H9 (cell line): Measurements from ENCODE around the gene LRRC17. TPM values are rescaled to one million over a fixed set of nuclear protein-coding genes. Genes with fewer than 3 reads are reported as not detected.

Source experiments
- DNase-seq: peaks from one replicate; pipeline ENCODE4 v3.0.0-alpha.2; 2017
- H2AFZ ChIP-seq: one replicate; pipeline ENCODE4 v1.6.1; 2013; ENCODE audit warnings: mild to moderate bottlenecking, low read length, control low read depth, moderate library complexity
- H2AK5ac ChIP-seq: 2 replicates; pipeline ENCODE4 v1.6.1; 2013; ENCODE audit warnings: low read length, control low read depth, mixed read lengths; ENCODE audit not compliant: insufficient read length
- H2BK120ac ChIP-seq: one replicate; pipeline ENCODE4 v1.6.1; 2013; ENCODE audit warnings: low read depth, mild to moderate bottlenecking, low read length, control low read depth, inconsistent platforms; ENCODE audit not compliant: poor library complexity, severe bottlenecking
- H2BK12ac ChIP-seq: 2 replicates; pipeline ENCODE4 v1.6.1; 2013; ENCODE audit warnings: low read length, control low read depth, mixed read lengths, low read depth; ENCODE audit not compliant: insufficient read length
- H2BK15ac ChIP-seq: 2 replicates; pipeline ENCODE4 v1.6.1; 2013; ENCODE audit warnings: low read depth, low read length, control low read depth
- H2BK20ac ChIP-seq: one replicate; pipeline ENCODE4 v1.6.1; 2013; ENCODE audit warnings: low read depth, mild to moderate bottlenecking, low read length, control low read depth, inconsistent platforms; ENCODE audit not compliant: poor library complexity, severe bottlenecking
- H2BK5ac ChIP-seq: 2 replicates; pipeline ENCODE4 v1.6.1; 2013; ENCODE audit warnings: low read length, control low read depth, mixed read lengths; ENCODE audit not compliant: insufficient read length
- H3K14ac ChIP-seq: 2 replicates; pipeline ENCODE4 v1.6.1; 2013; ENCODE audit warnings: low read length, control low read depth; ENCODE audit not compliant: insufficient read depth
- H3K18ac ChIP-seq: 2 replicates; pipeline ENCODE4 v1.6.1; 2013; ENCODE audit warnings: low read depth, mild to moderate bottlenecking, mixed read lengths, low read length, control low read depth; ENCODE audit not compliant: insufficient read length
- H3K23ac ChIP-seq: 2 replicates; pipeline ENCODE4 v1.6.1; 2013; ENCODE audit warnings: low read length, control low read depth, mixed read lengths, low read depth; ENCODE audit not compliant: insufficient read length
- H3K23me2 ChIP-seq: 2 replicates; pipeline ENCODE4 v1.6.1; 2013; ENCODE audit warnings: low read depth, mild to moderate bottlenecking, mixed read lengths, low read length, control low read depth; ENCODE audit not compliant: insufficient read length, poor library complexity, severe bottlenecking
- H3K27ac ChIP-seq: 2 replicates; pipeline ENCODE4 v1.5.1; 2013; ENCODE audit warnings: low read length, control low read depth, mixed read lengths, low read depth; ENCODE audit not compliant: insufficient read length
- H3K27me3 ChIP-seq: 2 replicates; pipeline ENCODE4 v1.6.1; 2013; ENCODE audit warnings: low read length, control low read depth, inconsistent platforms; ENCODE audit not compliant: insufficient read depth
- H3K4ac ChIP-seq: 2 replicates; pipeline ENCODE4 v1.6.1; 2013; ENCODE audit warnings: low read depth, mild to moderate bottlenecking, control low read depth, inconsistent platforms, low read length, moderate library complexity
- H3K4me1 ChIP-seq: 2 replicates; pipeline ENCODE4 v1.6.1; 2013; ENCODE audit warnings: low read length, control low read depth, inconsistent platforms; ENCODE audit not compliant: insufficient read depth
- H3K4me2 ChIP-seq: 2 replicates; pipeline ENCODE4 v1.6.1; 2013; ENCODE audit warnings: low read length, control low read depth, mixed read lengths; ENCODE audit not compliant: insufficient read length, insufficient read depth
- H3K56ac ChIP-seq: 2 replicates; pipeline ENCODE4 v1.6.1; 2013; ENCODE audit warnings: low read depth, mild to moderate bottlenecking, mixed read lengths, low read length, control low read depth; ENCODE audit not compliant: insufficient read length
- H3K79me1 ChIP-seq: 2 replicates; pipeline ENCODE4 v1.6.1; 2013; ENCODE audit warnings: low read depth, mild to moderate bottlenecking, moderate library complexity, low read length, control low read depth, inconsistent platforms; ENCODE audit not compliant: insufficient read depth, poor library complexity, severe bottlenecking
- H3K79me2 ChIP-seq: 2 replicates; pipeline ENCODE4 v1.6.1; 2013; ENCODE audit warnings: low read length, control low read depth, inconsistent platforms; ENCODE audit not compliant: insufficient read depth
- H3K9ac ChIP-seq: 2 replicates; pipeline ENCODE4 v1.6.1; 2013; ENCODE audit warnings: low read length, control low read depth, mixed read lengths; ENCODE audit not compliant: insufficient read length; ENCODE audit errors: extremely low read depth
- H3K9me3 ChIP-seq: one replicate; pipeline ENCODE4 v1.6.1; 2013; ENCODE audit warnings: low read depth, low read length, inconsistent platforms; ENCODE audit not compliant: control insufficient read depth
- H3T11ph ChIP-seq: one replicate; pipeline ENCODE4 v1.6.1; 2013; ENCODE audit warnings: mild to moderate bottlenecking, low read length, control low read depth, inconsistent platforms
- H4K20me1 ChIP-seq: one replicate; pipeline ENCODE4 v1.6.1; 2013; ENCODE audit not compliant: control insufficient read depth, insufficient read length, insufficient read depth
- H4K5ac ChIP-seq: 2 replicates; pipeline ENCODE4 v1.6.1; 2013; ENCODE audit warnings: low read depth, mild to moderate bottlenecking, mixed read lengths, low read length, control low read depth; ENCODE audit not compliant: insufficient read length
- H4K8ac ChIP-seq: replicated peaks from 2 replicates; pipeline ENCODE4 v1.6.1; 2013; ENCODE audit warnings: low read length, control low read depth, mixed read lengths, low read depth; ENCODE audit not compliant: insufficient read length
- H4K91ac ChIP-seq: 2 replicates; pipeline ENCODE4 v1.6.1; 2013; ENCODE audit warnings: low read depth, mild to moderate bottlenecking, moderate library complexity, mixed read lengths, low read length, control low read depth; ENCODE audit not compliant: insufficient read length
- H3K27ac Mint-ChIP-seq, 3 experiments: 2 replicates in 2 of 3; 3 replicates in 1 of 3; pipeline ENCODE4 v1.8.0; 2020 to 2021; ENCODE audit warnings: mixed read lengths in 3 of 3, mild to moderate bottlenecking in 1 of 3, moderate library complexity in 1 of 3
- H3K27me3 Mint-ChIP-seq: 2 replicates; pipeline ENCODE4 v1.8.0; 2021; ENCODE audit warnings: low read depth, mild to moderate bottlenecking, moderate library complexity, mixed read lengths
- H3K36me3 Mint-ChIP-seq, 3 experiments: 2 replicates in 2 of 3; 3 replicates in 1 of 3; pipeline ENCODE4 v1.8.0; 2020 to 2021; ENCODE audit warnings: low read depth in 3 of 3, mixed read lengths in 3 of 3; ENCODE audit not compliant: insufficient read depth in 1 of 3
- H3K4me1 Mint-ChIP-seq, 2 experiments: 2 replicates each; pipeline ENCODE4 v1.8.0; 2020; ENCODE audit warnings: mixed read lengths in 2 of 2
- H3K4me3 Mint-ChIP-seq, 2 experiments: 2 replicates in 1 of 2; 3 replicates in 1 of 2; pipeline ENCODE4 v1.8.0; 2020 to 2021; ENCODE audit warnings: mild to moderate bottlenecking in 2 of 2, mixed read lengths in 2 of 2, moderate library complexity in 1 of 2
- H3K9me3 Mint-ChIP-seq, 2 experiments: 2 replicates in 1 of 2; 3 replicates in 1 of 2; pipeline ENCODE4 v1.8.0; 2020; ENCODE audit warnings: mild to moderate bottlenecking in 2 of 2, mixed read lengths in 2 of 2, moderate library complexity in 1 of 2
- CTCF ChIP-seq: fragments of 200-600 bp; sonication (generic); conservative IDR thresholded peaks from 3 replicates; pipeline ENCODE4 v1.8.0; 2021; ENCODE audit warnings: antibody characterized with exemption, mild to moderate bottlenecking
- WGBS: extraction: QIAGEN DNeasy Blood & Tissue Kit; methylation state at CpG from one replicate; pipeline ENCODE4 v1.1.7; 2013; ENCODE audit warnings: missing lambda C conversion rate, low lambda C conversion rate, mixed read lengths; ENCODE audit not compliant: insufficient read length; ENCODE audit errors: extremely low coverage; 5-methylcytosine and 5-hydroxymethylcytosine counted together
- total RNA-seq: library from RNA; stranded (reverse); gene quantifications from 2 replicates; pipeline ENCODE4 v1.2.1, GENCODE V29; 2021

The LRRC17 gene
- total RNA-seq, 1 experiment from 2014 or later = 2.0 TPM

DNA sequence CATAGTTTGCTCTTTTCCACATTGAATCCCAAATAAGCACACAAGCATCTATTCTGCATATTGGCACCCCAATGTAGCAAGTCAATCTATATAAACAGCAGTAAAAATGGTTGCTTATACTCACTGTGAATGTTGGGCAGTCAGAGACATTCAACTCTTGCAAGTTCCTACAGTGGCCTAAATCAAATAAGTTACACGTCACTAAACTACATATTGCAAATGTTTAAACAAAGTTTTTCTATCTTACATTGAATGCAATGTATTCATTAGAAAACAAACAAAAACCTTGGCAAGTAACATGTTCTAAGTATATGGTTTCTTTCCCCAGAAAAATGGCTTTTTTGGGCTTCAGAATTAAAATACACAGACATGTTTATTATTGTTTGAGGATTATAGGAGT lies 19.0 kb downstream of the LRRC17 start:
- H3K9me3 Mint-ChIP-seq = no peaks in the 10 kb centered on the region
- Histone ChIP-seq H3K56ac (no peak overlapping the region), H4K8ac (no peak overlapping the region), H4K5ac (no peak overlapping the region), H3K79me1 (no peaks in the 10 kb centered on the region), H4K91ac (no peak overlapping the region), H4K20me1 (no peaks in the 10 kb centered on the region), H2BK5ac (no peak overlapping the region), H3K23ac (no peak overlapping the region), H3K4me2 (no peak overlapping the region), H3K14ac (no peak overlapping the region), H3K23me2 (no peaks in the 10 kb centered on the region), H3K27ac (no peak overlapping the region), H3T11ph (no peak overlapping the region), H3K27me3 (no peaks in the 10 kb centered on the region), H2AK5ac (no peak overlapping the region), H3K9ac (no peak overlapping the region), H2BK12ac (no peak overlapping the region), H3K79me2 (no peaks in the 10 kb centered on the region), H2BK20ac (no peak overlapping the region), H3K4ac (no peak overlapping the region), H2AFZ (no peak overlapping the region), H2BK15ac (no peak overlapping the region), H2BK120ac (no peak overlapping the region), H3K9me3 (no peaks in the 10 kb centered on the region), H3K4me1 (peaks cover 17% of the 10 kb centered on the region; the same call in 1 of the 2 replicates), H3K18ac (no peak overlapping the region)
- H3K36me3 Mint-ChIP-seq = no peaks in the 10 kb centered on the region
- peaks cover 58 to 60% of the 10 kb centered on the region in 2 experiments for H3K4me1 Mint-ChIP-seq
- no peak overlapping the region for H3K4me3 Mint-ChIP-seq
- no peak for TF ChIP-seq CTCF
- DNase-seq = no peak
- no peak overlapping the region for H3K27ac Mint-ChIP-seq
- no CpG with 5 or more reads among the region's 1 CpG for WGBS
- no peaks in the 10 kb centered on the region for H3K27me3 Mint-ChIP-seq
